GM06990 (cell line): ENCODE measurements around the gene MICOS13.

Experiments used
- DNase-seq: peaks from one replicate; pipeline ENCODE4 v3.0.0-alpha.2; 2011; ENCODE audit not compliant: insufficient read length; ENCODE audit errors: extremely low read depth
- H3K27me3 ChIP-seq: replicated peaks from 2 replicates; pipeline ENCODE4 v1.6.0; 2011; ENCODE audit warnings: low read length; ENCODE audit not compliant: control insufficient read depth, insufficient read depth
- H3K36me3 ChIP-seq: 2 replicates; pipeline ENCODE4 v1.5.1; 2011; ENCODE audit warnings: low read length; ENCODE audit not compliant: control insufficient read depth, insufficient read depth
- H3K4me3 ChIP-seq: replicated peaks from 2 replicates; pipeline ENCODE4 v1.5.1; 2011; ENCODE audit warnings: low read depth, mild to moderate bottlenecking, control low read depth, low read length
- CTCF ChIP-seq: IDR thresholded peaks from 2 replicates; pipeline ENCODE4 v1.5.1; 2011; ENCODE audit warnings: low read length, control low read depth, mild to moderate bottlenecking, inconsistent platforms; ENCODE audit not compliant: insufficient read depth, poor library complexity, severe bottlenecking

MICOS13 gene

GRCh38 chr19:5718579-5719273 is 38.4 kb upstream of the MICOS13 start:
- Histone ChIP-seq H3K36me3 (no peaks in the 10 kb centered on the region; the same call in 1 of the 2 replicates), H3K27me3 (no peaks in the 10 kb centered on the region), H3K4me3 (peak overlapping the region; percentile 88)
- peak; percentile 41 for DNase-seq
- no peak for TF ChIP-seq CTCF

- peak overlapping the region; percentile 88 for H3K4me3 ChIP-seq
- H3K27me3 ChIP-seq, result no peaks in the 10 kb centered on the region
- TF ChIP-seq CTCF, result no peak
- no peak for DNase-seq
- H3K36me3 ChIP-seq, result peaks cover 3% of the 10 kb centered on the region; the same call in 1 of the 2 replicates
Observed at GRCh38 chr19:5718037-5718578, 37.8 kb upstream of the MICOS13 start.

GRCh38 chr19:5717215-5717935 is 37.1 kb upstream of the MICOS13 start:
- Histone ChIP-seq H3K36me3 (peaks cover 6% of the 10 kb centered on the region), H3K4me3 (no peak overlapping the region), H3K27me3 (no peaks in the 10 kb centered on the region)
- no peak for DNase-seq
- TF ChIP-seq CTCF, result no peak

- peaks cover 21% of the 10 kb centered on the region for H3K36me3 ChIP-seq
- no peaks in the 10 kb centered on the region for H3K27me3 ChIP-seq
- no peak for TF ChIP-seq CTCF
- DNase-seq, result no peak
- H3K4me3 ChIP-seq, result no peak overlapping the region
Observed at GRCh38 chr19:5714816-5715215, 34.5 kb upstream of the MICOS13 start.

- Histone ChIP-seq H3K4me3 (no peak overlapping the region), H3K27me3 (no peaks in the 10 kb centered on the region), H3K36me3 (peaks cover 24% of the 10 kb centered on the region)
- TF ChIP-seq CTCF, result no peak
- DNase-seq, result no peak
Observed at GRCh38 chr19:5713228-5713627, 32.9 kb upstream of the MICOS13 start.
